ENCODE measurements around the gene GCM1.

- no peak for TF ChIP-seq CTCF (IDR thresholded peaks at IDR 0.05; ENCODE audit: low read depth, low read length, poor library complexity, severe bottlenecking)
- no peak for TF ChIP-seq EZH2phosphoT487 (IDR thresholded peaks at IDR 0.05; ENCODE audit: borderline replicate concordance, low read length)
Observed at GRCh38 chr6:53111865-53112264, 36.8 kb downstream of the GCM1 start.
